IPS DF 4.7 (cell line): ENCODE data around the gene FOXN3.
"Not testable (repeated sequence)": the region's sequence is repeated elsewhere in the genome, so short reads cannot be mapped to it uniquely, and the experiment has no call there.

ENCODE experiments used
- DNase-seq: peaks from one replicate; pipeline ENCODE4 v3.0.0-alpha.2; 2013; ENCODE audit warnings: low spot score; ENCODE audit errors: extremely low read depth

Gene FOXN3

GRCh38 chr14:89165189-89166181 is 251.5 kb downstream of the FOXN3 start:
- no peak for DNase-seq

DNA sequence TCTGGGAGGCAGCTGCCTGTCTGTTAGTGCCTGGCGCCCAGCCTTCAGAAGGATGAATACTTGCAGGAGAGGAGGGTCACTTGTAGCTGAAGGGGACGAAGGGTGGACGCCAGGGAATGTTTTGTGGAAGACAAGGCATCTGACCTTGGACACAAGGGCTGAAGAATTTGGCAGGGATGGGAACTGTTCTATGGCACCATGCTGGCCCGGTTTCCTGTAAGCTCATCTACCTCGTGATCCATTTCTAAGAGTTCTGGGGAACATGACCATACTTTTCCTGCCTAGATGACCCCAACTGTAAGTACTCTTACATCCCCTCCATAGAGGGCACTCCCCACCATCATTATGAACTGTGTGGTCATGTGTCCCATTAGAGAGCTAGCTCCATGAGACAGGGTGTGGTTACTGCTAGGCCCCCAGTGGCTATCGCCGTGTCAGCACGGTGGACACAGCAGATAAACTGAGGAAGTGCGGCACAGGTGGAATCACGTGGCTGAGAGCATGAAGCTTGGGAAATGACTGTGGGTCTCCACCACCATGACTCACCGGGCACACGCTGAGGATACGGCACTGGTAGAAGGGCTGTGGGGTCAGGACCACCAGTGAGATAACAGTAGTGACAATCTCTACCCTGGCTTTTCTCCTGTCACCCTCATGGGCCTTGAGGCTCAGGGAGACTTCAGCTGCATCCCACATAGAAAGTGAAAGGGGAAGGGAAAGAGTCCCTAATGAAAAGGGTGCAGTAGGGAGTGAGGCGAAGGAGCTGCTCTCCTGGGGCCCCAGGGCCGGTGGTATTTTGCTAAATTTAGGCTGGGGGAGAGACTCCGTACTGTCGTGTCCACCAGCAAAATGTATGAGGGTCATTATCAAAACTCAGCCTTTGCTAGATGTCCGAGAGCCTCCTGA is 252.6 kb downstream of the FOXN3 start:
- DNase-seq, result no peak

DNA sequence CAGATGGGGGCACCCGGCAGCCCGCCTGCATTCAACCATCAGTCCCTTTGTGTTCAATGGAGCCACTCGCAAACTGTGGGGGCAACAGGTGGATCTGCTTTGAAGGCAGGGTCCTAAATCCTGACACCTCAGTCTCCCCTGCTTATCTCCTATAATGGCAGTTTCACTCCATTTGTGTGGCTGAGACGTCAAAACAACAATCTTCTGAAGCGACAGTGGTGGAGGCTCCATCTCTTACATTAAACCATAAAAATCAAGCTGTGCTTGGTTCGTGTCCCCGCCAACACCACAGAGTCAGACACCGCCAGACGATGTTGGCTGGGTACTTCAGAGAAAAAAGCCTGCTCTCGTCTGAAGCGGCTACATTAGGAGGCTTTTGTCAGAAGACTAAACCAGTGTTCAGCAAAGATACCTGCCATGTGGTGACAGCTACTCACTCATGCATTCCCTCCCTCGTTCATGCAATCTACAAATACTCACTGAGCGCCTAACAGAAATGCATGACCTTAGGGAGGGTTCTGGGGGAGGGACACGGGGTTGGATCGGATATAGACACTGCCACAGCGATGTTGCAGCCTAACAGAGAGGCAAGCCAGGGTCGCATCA is 253.9 kb downstream of the FOXN3 start:
- no peak for DNase-seq

DNA sequence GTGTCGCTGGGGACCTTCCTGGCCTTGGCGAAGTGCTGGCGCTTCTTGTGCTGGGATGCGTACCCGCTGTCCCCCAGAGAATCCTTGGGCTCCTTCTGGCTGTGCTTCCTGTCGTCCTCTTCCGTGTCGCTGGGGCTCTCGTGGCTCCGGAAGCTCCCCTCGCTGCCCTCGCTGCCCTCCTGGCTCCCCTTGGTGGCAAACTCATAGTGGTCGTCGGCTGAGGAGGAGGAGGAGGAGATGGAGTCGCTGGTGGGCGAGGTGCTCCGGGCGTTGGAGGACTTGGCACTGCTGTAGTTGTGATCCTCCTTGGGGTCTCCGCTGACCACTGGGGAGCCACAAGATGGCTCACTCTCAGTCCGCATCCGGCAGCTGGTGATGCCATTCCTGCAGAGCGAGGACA is 254.4 kb downstream of the FOXN3 start:
- DNase-seq, result no peak

DNA sequence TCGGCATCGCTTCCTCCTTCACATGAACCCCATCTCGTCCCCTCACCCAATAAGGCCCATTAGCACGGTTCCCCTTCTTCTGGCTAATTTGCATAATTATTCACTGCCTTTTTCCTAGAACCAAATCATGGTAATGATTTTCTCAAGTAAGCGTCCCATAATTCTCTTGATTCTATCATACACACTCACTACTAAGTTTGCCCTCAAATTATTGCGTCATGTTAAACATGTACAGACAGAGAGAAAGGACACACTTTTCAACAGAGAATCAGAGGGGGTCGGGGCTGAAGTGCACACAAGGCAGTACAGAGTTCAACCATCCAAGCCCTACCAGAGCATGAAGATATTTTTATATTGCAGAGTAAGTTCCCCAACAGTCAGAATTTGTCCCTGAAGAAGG is 256.6 kb downstream of the FOXN3 start:
- DNase-seq, result no peak

- no peak for DNase-seq
Observed at GRCh38 chr14:89158701-89159100, 258.3 kb downstream of the FOXN3 start.

DNA sequence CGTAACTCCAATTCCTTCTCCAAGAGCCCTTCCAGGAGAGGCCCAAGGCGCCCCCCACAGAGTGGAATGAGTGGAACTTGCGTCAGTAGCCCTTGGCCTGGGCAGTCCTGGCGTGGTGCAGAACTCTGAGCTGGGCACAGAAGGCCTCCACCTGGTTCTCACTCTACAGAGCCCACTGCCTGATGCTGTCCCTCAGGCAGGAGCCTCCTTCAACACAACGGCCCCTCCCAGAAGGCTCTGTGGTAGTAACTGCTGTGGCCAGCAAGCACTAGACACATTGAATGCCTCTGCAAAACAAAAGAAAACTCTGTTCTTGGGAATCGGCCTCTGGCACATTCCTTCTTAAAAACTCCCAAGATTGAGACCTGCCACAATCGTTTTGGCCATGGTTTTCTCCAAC is 258.9 kb downstream of the FOXN3 start:
- not testable (repeated sequence) for DNase-seq

- DNase-seq, result no peak
Observed at GRCh38 chr14:89155491-89155890, 261.5 kb downstream of the FOXN3 start.

DNA sequence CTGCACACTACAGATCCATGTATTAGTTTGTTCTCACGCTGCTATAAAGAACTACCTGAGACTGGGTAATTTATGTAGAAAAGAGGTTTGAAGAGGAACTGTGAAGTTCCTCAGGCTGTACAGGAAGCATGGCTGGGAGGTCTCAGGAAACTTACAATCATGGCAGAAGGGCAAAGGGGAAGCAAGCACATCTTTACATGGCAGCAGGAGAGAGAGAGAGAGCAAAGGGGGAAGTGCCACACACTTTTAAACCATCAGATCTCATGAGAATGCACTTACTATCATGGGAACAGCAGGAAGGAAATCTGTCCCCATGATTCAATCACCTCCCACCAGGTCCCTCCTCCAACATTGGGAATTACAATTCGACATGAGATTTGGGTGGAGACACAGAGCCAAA is 265.3 kb downstream of the FOXN3 start:
- DNase-seq, result not testable (repeated sequence)

DNA sequence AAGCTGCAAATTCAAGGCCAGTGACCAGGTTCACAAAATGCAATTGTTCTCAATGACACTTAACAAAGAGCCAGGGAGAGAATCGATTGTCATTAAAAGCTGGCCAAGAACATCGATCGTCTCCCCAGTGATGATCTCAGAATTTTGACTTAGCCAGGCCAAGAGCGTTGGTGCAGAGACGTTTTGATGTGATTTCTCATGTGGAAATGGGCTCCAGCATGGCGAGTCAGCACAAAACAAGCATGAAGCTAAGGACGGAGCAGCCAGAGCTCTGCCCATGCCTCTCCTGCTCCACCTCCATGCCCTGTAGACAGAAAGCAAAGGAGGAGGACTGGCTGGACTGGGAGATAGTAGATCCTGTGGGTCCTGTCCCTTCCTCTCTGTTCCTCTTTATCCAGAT is 270.8 kb downstream of the FOXN3 start:
- no peak for DNase-seq

GRCh38 chr14:89144642-89145041 is 272.4 kb downstream of the FOXN3 start:
- no peak for DNase-seq

DNA sequence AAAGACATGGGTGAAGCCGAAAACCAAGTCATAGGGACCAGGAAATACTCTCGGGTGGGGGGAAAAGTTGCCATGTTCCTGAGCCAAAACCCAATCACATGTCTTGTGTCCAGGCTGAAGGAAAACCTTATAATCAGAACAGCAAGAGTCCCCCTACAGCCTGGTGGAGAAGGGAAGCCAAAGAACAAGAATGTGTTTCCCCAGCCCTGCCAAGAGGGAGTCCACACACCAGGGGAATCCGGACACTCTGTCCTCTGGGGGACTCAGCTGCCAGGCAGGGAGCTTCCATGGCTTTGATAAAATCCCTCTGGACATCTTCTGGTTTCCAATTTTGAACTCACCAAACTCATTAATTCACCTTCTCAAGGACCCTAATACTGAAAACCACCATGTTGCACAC is 273.0 kb downstream of the FOXN3 start:
- no peak for DNase-seq

- DNase-seq, result no peak
Observed at GRCh38 chr14:89143595-89143994, 273.4 kb downstream of the FOXN3 start.

DNA sequence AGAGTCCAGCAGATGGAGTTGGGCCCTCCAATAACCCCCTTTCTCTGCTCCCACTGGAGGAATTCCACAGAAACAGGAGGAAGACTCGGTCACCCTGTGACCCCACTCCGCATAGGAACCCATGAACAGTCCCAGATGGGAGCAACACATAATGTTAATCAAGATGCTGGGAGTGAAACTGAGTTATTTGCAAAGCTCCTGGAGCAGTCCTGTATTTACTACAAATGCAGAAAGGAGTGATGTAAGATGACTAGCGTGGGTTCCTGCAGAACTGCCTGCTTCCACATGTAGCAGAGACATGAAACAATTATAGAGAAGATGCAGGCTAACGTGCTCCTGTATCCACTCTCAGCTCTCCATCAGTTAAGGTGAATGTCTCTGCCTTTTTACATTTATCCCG is 274.7 kb downstream of the FOXN3 start:
- no peak for DNase-seq

DNA sequence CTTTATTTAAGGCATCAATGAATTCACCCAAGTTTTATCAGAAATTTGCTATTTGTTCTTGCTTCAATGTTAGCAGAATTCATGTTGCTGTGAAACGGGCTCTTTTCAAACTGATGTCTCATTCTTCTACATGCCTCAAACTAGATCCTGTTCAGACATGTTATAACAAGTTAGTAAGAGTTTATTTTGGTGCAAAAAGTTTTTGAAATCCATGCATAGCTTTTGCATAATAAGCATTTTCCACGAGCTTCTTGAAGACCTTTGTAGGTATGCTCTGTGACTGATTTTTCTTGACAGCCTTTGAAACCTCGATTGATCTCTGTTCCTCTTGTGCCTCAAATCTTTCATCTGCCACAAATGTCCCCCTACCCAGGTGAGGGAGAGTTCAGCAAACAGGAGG is 275.2 kb downstream of the FOXN3 start:
- DNase-seq, result no peak

- no peak for DNase-seq
Observed at GRCh38 chr14:89140326-89140725, 276.7 kb downstream of the FOXN3 start.

GRCh38 chr14:89139404-89140247 is 277.4 kb downstream of the FOXN3 start:
- no peak for DNase-seq

DNA sequence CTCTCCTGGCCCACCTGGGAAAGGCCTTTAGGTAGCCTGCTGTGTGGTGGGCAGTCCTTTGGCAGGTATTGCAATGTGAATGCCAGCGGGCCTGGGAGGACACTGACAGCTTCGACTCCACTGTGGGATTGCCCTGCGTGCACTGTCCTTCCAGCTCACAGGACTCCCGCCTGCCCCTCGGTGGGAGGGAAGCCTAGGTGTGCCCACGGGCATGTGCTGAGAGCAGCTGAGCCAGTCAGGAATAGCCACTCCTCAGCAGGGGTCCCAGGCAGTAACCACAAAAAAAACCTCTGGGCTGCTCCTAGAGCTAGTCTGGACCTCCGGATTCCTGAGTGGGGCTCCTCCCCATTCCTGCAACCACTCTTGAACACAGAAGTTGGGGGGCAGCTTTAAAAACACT is 278.2 kb downstream of the FOXN3 start:
- DNase-seq, result no peak

GRCh38 chr14:89137526-89138163 is 279.4 kb downstream of the FOXN3 start:
- DNase-seq, result no peak

- no peak for DNase-seq
Observed at GRCh38 chr14:89136587-89136986, 280.4 kb downstream of the FOXN3 start.
